HepG2 (cell line): Measurements from ENCODE around the gene HS3ST4. TPM values are rescaled to one million over a fixed set of nuclear protein-coding genes. Genes with fewer than 3 reads are reported as not detected.

Experiments
- ATAC-seq: fragments of 200-7000 bp; cut with Tn5 transposase; 3 replicates; pipeline ENCODE4 v1.9.1; 2020; ENCODE audit warnings: mild to moderate bottlenecking, moderate library complexity
- BruUV-seq: library from RNA; stranded (reverse); fragments of 400-500 nt; replicated peaks from 2 replicates; lab custom pipeline; 2021; lab: Mats Ljungman, UMichigan
- CTCF ChIA-PET: fragments of 300-600 bp; formaldehyde crosslinking; extraction: SDS; loops from one replicate; lab custom pipeline; 2021; ENCODE audit warnings: low total read pairs, inconsistent platforms, low intra/inter-chr PET ratio; lab: Yijun Ruan, JAX
- POLR2A ChIA-PET: fragments of 350-600 bp; sonication (Branson Sonifier 250); formaldehyde crosslinking; loops from one replicate; lab custom pipeline; 2020; ENCODE audit warnings: antibody characterized with exemption, inconsistent platforms; lab: Yijun Ruan, JAX
- DNase-seq: peaks from one replicate; pipeline ENCODE4 v3.0.0-alpha.2; 2015; ENCODE audit warnings: low spot score
- FAIRE-seq: peaks from 3 replicates; lab custom pipeline; 2011; peaks lifted over from hg19 to GRCh38; lab: Jason Lieb, UNC
- H2AFZ ChIP-seq: one replicate; pipeline ENCODE4 v1.6.1; 2011; ENCODE audit warnings: low read length, inconsistent platforms
- H3K27ac ChIP-seq: fragments of 300-600 bp; 3 replicates; pipeline ENCODE4 v1.8.0; 2011; ENCODE audit warnings: mixed run types, mild to moderate bottlenecking, mixed read lengths, low read length, inconsistent platforms; ENCODE audit not compliant: insufficient read depth; ENCODE audit errors: extremely low read length
- H3K27me3 ChIP-seq, 2 experiments: fragments of 200-600 bp in 1 of 2; 2 replicates in 1 of 2; 3 replicates in 1 of 2; pipeline versions ENCODE4 v1.6.0 to v1.8.0; 2011; ENCODE audit warnings: low read length in 2 of 2, mild to moderate bottlenecking in 2 of 2, moderate library complexity in 2 of 2, inconsistent platforms in 1 of 2; ENCODE audit not compliant: insufficient read depth in 2 of 2, control insufficient read depth in 1 of 2
- H3K36me3 ChIP-seq, 2 experiments: fragments of 200-600 bp in 1 of 2; replicated peaks in 1 of 2; 2 replicates in 1 of 2; 3 replicates in 1 of 2; pipeline versions ENCODE4 v1.5.1 to v1.8.0; 2011; ENCODE audit warnings: low read length in 2 of 2, inconsistent platforms in 1 of 2; ENCODE audit not compliant: insufficient read depth in 2 of 2, control insufficient read depth in 1 of 2
- H3K4me1 ChIP-seq: 2 replicates; pipeline ENCODE4 v1.5.1; 2012; ENCODE audit warnings: low read length, inconsistent platforms; ENCODE audit not compliant: insufficient read depth
- H3K4me2 ChIP-seq: 2 replicates; pipeline ENCODE4 v1.6.0; 2011; ENCODE audit warnings: low read depth, low read length, inconsistent platforms
- H3K4me3 ChIP-seq, 3 experiments: fragments of 200-600 bp in 1 of 3; sonication (generic), shearing (Covaris generic) in 1 of 3; replicated peaks in 1 of 3; 2 replicates each; pipeline ENCODE4 v1.5.1; 2011 to 2016; ENCODE audit warnings: low read length in 3 of 3, inconsistent platforms in 2 of 3, low read depth in 2 of 3, mild to moderate bottlenecking in 2 of 3, control low read depth in 1 of 3, mixed read lengths in 1 of 3; ENCODE audit not compliant: insufficient read depth in 1 of 3
- H3K79me2 ChIP-seq: one replicate; pipeline ENCODE4 v1.6.1; 2011; ENCODE audit warnings: low read length, inconsistent platforms; ENCODE audit not compliant: insufficient read depth
- H3K9ac ChIP-seq: 2 replicates; pipeline ENCODE4 v1.6.0; 2011; ENCODE audit warnings: mild to moderate bottlenecking, low read depth, low read length, inconsistent platforms; ENCODE audit not compliant: insufficient read depth
- H3K9me3 ChIP-seq: 2 replicates; pipeline ENCODE4 v1.5.1; 2012; ENCODE audit warnings: mild to moderate bottlenecking, low read length
- H4K20me1 ChIP-seq: 2 replicates; pipeline ENCODE4 v1.6.0; 2011; ENCODE audit warnings: inconsistent platforms, mild to moderate bottlenecking, low read length, moderate library complexity; ENCODE audit not compliant: insufficient read depth
- CBX2 ChIP-seq, 2 experiments: fragments of 200-600 bp in 1 of 2; sonication (generic); formaldehyde crosslinking in 1 of 2; IDR thresholded peaks; 2 replicates each; pipeline versions ENCODE4 v1.7.0 to v1.8.1; 2018 to 2022; ENCODE audit warnings: low read depth in 2 of 2, low read length in 1 of 2, mild to moderate bottlenecking in 1 of 2, missing genetic modification reagents in 1 of 2
- CHD4 ChIP-seq: fragments of 200-600 bp; sonication (generic); IDR thresholded peaks from 2 replicates; pipeline ENCODE4 v1.7.0; 2017; ENCODE audit warnings: mild to moderate bottlenecking, low read length, borderline replicate concordance
- FOXP4 ChIP-seq: sonication (generic); formaldehyde crosslinking; IDR thresholded peaks from 2 replicates; pipeline ENCODE4 v1.4.0; 2020; ENCODE audit warnings: missing genetic modification reagents
- GTF2F1 ChIP-seq: fragments of 150-350 bp; IDR thresholded peaks from 2 replicates; pipeline ENCODE4 v1.6.1; 2014; ENCODE audit warnings: low read length
- HNRNPH1 ChIP-seq: fragments of 200-400 bp; formaldehyde crosslinking; optimal IDR thresholded peaks from 2 replicates; pipeline ENCODE3; 2017; ENCODE audit warnings: mild to moderate bottlenecking, low read depth, low read length
- TRIM22 ChIP-seq: fragments of 450-650 bp; IDR thresholded peaks from 2 replicates; pipeline ENCODE4 v1.6.1; 2017
- XRCC5 ChIP-seq: fragments of 200-400 bp; formaldehyde crosslinking; optimal IDR thresholded peaks from 2 replicates; pipeline ENCODE3; 2017; ENCODE audit warnings: mild to moderate bottlenecking, low read length
- ZBTB3 ChIP-seq: sonication (generic); formaldehyde crosslinking; IDR thresholded peaks from 2 replicates; pipeline ENCODE4 v1.4.0; 2020; ENCODE audit warnings: low read depth, mild to moderate bottlenecking, moderate library complexity, missing genetic modification reagents, borderline replicate concordance
- ZBTB8A ChIP-seq: sonication (generic); formaldehyde crosslinking; IDR thresholded peaks from 2 replicates; pipeline ENCODE4 v1.4.0; 2020; ENCODE audit warnings: mild to moderate bottlenecking, low read depth, missing genetic modification reagents, borderline replicate concordance
- ZFY ChIP-seq: sonication (generic); formaldehyde crosslinking; IDR thresholded peaks from 2 replicates; pipeline ENCODE4 v1.4.0; 2020; ENCODE audit warnings: missing genetic modification reagents
- ZNF432 ChIP-seq: sonication (generic); formaldehyde crosslinking; IDR thresholded peaks from 2 replicates; pipeline ENCODE4 v1.5.0; 2020; ENCODE audit warnings: missing genetic modification reagents, mild to moderate bottlenecking, borderline replicate concordance
- ZNF556 ChIP-seq: sonication (generic); formaldehyde crosslinking; IDR thresholded peaks from 2 replicates; pipeline ENCODE4 v1.4.0; 2020; ENCODE audit warnings: mild to moderate bottlenecking, missing genetic modification reagents, borderline replicate concordance
- ZNF615 ChIP-seq: sonication (generic); formaldehyde crosslinking; IDR thresholded peaks from 2 replicates; pipeline ENCODE4 v1.5.0; 2020; ENCODE audit warnings: mild to moderate bottlenecking, missing genetic modification reagents, borderline replicate concordance
- ZNF775 ChIP-seq: sonication (generic); formaldehyde crosslinking; IDR thresholded peaks from 2 replicates; pipeline ENCODE4 v1.4.0; 2020; ENCODE audit warnings: missing genetic modification reagents, mild to moderate bottlenecking, moderate library complexity, borderline replicate concordance
- WGBS: methylation state at CpG from one replicate; pipeline ENCODE4 v1.1.6; 2017; ENCODE audit warnings: low lambda C conversion rate; 5-methylcytosine and 5-hydroxymethylcytosine counted together
- in situ Hi-C: cut with HindIII; loops from 2 replicates; pipeline ENCODE4 v1.10.0; 2017; ENCODE audit warnings: low pct_unique_long_range_greater_than_20kb; ENCODE audit not compliant: extremely low pct_ligation_motif_present
- intact Hi-C: fragments of 100-400 bp; cut with micrococcal nuclease; formaldehyde crosslinking; loops from one replicate; pipeline ENCODE4 v1.10.0; 2022; ENCODE audit not compliant: unreplicated experiment
- polyA plus RNA-seq, 8 experiments: library from polyadenylated mRNA; depleted of rRNA in 3 of 8; stranded (reverse) in 7 of 8; unstranded in 1 of 8; fragments of >200 nt; fragmentation: Illumina TruSeq in 4 of 8; extraction: Trizol in 4 of 8; gene quantifications; 2 replicates each; pipeline versions ENCODE4 v1.2.1 to v1.2.3, GENCODE V29; 2011 to 2016; ENCODE audit warnings: low read depth in 4 of 8, missing spikeins in 1 of 8, mixed read lengths in 1 of 8; ENCODE audit not compliant: insufficient read depth in 1 of 8
- total RNA-seq, 5 experiments: library from RNA; depleted of rRNA; stranded (reverse); fragments of >200 nt; fragmentation: Illumina TruSeq; extraction: Trizol; gene quantifications; 2 replicates each; pipeline ENCODE4 v1.2.3, GENCODE V29; 2016; ENCODE audit warnings: low read depth in 1 of 5
- TF ChIP-seq, protein P1 (sequence below): sonication (generic); formaldehyde crosslinking; IDR thresholded peaks from 2 replicates; pipeline ENCODE4 v1.5.1; 2020; ENCODE audit warnings: mild to moderate bottlenecking, missing genetic modification reagents, borderline replicate concordance
- TF ChIP-seq, protein P2 (sequence below): IDR thresholded peaks from 2 replicates; pipeline ENCODE4 v1.6.1; 2016; ENCODE audit warnings: missing compliant biosample characterization, missing genetic modification reagents, borderline replicate concordance

HS3ST4 gene
- total and polyA plus RNA-seq, 2 of the 13 experiments (the other 11 are each of a cell fraction or from before 2014, with no cell fraction given), result not detected

GRCh38 chr16:26149364-26150190, 457.8 kb downstream of the HS3ST4 start:
- Histone ChIP-seq H3K9me3 (peaks cover 31% of the 10 kb centered on the region), H3K36me3 (no peaks in the 10 kb centered on the region), H3K79me2 (no peaks in the 10 kb centered on the region), H3K27me3 (no peaks in the 10 kb centered on the region), H3K4me3 (no peak overlapping the region), H3K4me2 (no peak overlapping the region), H3K4me1 (no peaks in the 10 kb centered on the region), H4K20me1 (no peaks in the 10 kb centered on the region), H3K9ac (no peak overlapping the region), H3K27ac (no peak overlapping the region), H2AFZ (no peak overlapping the region)
- POLR2A ChIA-PET, result no interaction called here
- no peak for FAIRE-seq
- 7% methylated on average over 5 of the region's 5 CpGs for WGBS
- no TSS peak for BruUV-seq
- CTCF ChIA-PET, result no interaction called here
- in situ Hi-C loops (no loop called here), intact Hi-C loops (no loop called here)
- ATAC-seq, result no peak
- DNase-seq, result no peak
- TF ChIP-seq, protein P1, sequence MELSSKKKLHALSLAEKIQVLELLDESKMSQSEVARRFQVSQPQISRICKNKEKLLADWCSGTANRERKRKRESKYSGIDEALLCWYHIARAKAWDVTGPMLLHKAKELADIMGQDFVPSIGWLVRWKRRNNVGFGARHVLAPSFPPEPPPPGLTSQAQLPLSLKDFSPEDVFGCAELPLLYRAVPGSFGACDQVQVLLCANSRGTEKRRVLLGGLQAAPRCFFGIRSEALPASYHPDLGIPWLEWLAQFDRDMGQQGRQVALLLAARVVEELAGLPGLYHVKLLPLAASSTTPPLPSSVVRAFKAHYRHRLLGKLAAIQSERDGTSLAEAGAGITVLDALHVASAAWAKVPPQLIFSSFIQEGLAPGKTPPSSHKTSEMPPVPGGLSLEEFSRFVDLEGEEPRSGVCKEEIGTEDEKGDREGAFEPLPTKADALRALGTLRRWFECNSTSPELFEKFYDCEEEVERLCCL (CRISPR knock-in tag), result no peak
- TF ChIP-seq CBX2 (IDR thresholded peaks at IDR 0.05; ENCODE audit: low read depth, low read length) (no peak), CBX2 (CRISPR knock-in tag; IDR thresholded peaks at IDR 0.05; ENCODE audit: low read depth) (no peak), TRIM22 (no peak), ZFY (CRISPR knock-in tag) (no peak), FOXP4 (CRISPR knock-in tag) (no peak), ZBTB8A (CRISPR knock-in tag) (no peak), ZBTB3 (no peak), XRCC5 (no peak), ZNF556 (CRISPR knock-in tag) (no peak), HNRNPH1 (no peak), CHD4 (no peak), ZNF432 (CRISPR knock-in tag) (no peak), ZNF775 (CRISPR knock-in tag) (no peak), ZNF615 (no peak), GTF2F1 (no peak)
- TF ChIP-seq, protein P2, sequence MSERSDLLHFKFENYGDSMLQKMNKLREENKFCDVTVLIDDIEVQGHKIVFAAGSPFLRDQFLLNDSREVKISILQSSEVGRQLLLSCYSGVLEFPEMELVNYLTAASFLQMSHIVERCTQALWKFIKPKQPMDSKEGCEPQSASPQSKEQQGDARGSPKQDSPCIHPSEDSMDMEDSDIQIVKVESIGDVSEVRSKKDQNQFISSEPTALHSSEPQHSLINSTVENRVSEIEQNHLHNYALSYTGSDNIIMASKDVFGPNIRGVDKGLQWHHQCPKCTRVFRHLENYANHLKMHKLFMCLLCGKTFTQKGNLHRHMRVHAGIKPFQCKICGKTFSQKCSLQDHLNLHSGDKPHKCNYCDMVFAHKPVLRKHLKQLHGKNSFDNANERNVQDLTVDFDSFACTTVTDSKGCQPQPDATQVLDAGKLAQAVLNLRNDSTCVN (CRISPR knock-in tag), result no peak
